Astrocyte of the hippocampus (primary cell): Measurements from ENCODE around the gene ATG9B.

ENCODE experiments used
- DNase-seq: peaks from one replicate; pipeline ENCODE4 v3.0.0; 2011; ENCODE audit warnings: low read depth, low spot score

The ATG9B gene

DNA sequence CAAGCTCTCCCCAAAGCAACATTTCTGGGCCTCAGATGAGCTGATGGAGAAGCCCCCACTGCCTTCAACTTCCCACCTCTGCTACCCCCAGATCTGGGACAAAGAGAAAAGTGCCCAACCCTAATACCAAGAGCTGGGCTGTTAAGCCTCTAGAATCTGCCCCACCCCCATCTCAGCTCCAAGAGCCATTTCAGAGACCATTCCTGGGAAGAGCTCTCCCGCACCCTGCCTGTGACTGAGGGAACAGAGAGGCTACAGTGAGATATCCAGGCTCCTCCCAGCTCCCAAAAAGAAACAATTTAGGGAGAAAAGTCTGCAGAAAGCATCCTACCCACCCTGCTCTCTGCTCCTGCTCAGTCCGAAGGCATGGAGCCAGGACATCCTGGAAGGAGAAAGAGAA lies 43.6 kb downstream of the ATG9B start:
- DNase-seq = no peak

DNA sequence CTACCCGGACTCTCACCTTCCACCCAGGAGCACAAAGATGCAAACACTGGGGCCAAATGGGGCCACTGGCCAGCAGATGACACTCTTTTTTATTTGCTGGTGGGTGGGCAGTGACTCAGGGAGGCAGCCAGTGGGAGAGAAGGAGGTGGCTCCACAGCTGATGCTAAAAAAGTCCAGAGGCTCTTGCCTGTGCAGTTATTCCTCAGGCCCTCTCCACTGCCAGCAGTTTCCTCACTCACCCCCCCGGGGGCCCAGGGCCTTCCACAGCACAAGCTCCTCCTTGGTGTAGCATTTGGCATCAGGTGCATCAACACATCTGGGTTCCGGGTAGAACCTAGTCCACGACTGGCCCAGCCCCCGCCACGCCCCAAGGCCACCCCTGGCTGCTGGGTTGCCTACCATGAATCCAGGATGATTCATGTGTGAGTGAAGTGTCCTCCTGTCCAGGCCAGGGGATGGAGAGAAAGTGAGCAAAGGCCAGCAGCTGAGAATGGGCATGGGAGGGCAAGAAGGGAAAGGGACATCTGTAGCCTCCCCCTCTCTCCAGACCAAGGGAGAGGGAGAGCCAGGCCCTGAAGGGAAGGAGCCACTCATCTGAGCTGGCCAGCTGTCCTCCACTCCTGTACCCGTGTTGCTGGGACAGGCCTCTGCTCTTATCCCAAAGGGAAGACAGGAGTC lies 44.4 kb downstream of the ATG9B start:
- DNase-seq = no peak

DNA sequence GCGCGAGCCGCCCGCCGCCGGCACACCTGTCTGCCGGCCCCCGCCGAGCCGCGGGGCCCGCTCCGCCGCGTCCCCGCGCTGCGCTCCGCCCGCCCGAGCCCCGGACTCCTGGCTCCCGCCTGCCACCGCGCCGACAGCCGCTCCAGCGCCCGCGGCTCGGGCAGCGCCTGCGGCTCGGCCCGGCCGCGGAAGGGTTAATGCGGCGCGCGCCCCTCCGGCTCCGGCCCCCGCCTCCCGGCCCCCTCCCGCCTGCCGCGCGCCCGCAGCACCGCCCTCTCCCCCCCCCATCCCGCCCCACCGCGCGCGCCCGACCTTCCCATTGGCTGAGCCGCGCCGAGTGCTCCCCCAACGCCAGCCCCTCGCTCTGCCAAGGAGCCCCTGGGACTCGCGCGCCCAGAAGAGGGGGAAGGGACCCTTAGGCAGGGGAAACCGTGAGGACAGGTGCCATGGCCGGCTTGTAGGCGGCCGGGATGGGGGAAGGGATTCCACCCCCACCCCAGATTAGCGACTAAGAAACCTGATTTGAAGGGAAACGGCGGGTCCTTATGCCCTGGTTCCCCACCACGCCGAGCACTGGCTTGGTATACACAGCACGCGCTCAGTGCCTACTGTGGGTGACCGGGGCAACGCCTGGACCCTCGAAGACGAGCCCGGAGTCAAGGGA lies 46.0 kb downstream of the ATG9B start, which contains the start of gene KCNH2:
TSS of gene KCNH2 (minus strand) at position 196 of the 664 bp plus-strand sequence. CDS start 408 bp downstream, outside the sequence.
- peak; percentile 44 for DNase-seq

DNA sequence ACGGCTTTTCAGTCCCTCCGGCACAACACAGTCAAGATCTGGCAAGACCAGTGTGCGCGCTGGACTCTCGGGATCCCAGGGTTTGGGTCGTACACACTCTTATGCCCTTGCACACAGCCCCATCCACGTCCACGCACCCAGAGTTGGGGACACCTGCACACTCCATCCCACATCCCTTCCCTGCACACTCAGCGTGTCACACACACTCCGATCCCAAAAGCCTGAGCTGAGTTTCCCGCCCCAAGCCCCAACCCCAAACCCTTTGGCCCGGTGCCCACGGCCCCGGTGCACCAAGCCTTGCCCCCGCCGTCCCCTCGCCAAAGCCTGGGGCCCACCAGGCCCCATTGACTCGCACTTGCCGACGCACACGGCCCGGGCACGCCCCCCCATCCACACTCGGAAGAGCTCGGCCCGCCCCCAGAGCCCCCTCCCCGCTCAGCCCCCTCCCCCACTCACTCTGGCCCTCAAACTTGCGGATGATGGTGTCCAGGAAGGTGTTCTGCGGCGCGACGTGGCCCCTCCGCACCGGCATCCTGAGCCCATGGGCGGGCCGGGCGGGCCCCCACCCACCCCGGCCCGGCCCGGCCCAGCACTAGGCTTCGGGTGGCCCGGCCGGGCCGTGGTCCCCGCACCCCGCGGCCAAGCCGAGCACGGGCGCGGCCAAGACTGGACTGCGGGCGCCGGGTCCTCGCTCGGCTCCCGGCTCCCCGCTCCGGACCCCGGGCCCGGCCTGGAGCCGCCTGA lies 46.7 kb downstream of the ATG9B start:
- no peak for DNase-seq

DNA sequence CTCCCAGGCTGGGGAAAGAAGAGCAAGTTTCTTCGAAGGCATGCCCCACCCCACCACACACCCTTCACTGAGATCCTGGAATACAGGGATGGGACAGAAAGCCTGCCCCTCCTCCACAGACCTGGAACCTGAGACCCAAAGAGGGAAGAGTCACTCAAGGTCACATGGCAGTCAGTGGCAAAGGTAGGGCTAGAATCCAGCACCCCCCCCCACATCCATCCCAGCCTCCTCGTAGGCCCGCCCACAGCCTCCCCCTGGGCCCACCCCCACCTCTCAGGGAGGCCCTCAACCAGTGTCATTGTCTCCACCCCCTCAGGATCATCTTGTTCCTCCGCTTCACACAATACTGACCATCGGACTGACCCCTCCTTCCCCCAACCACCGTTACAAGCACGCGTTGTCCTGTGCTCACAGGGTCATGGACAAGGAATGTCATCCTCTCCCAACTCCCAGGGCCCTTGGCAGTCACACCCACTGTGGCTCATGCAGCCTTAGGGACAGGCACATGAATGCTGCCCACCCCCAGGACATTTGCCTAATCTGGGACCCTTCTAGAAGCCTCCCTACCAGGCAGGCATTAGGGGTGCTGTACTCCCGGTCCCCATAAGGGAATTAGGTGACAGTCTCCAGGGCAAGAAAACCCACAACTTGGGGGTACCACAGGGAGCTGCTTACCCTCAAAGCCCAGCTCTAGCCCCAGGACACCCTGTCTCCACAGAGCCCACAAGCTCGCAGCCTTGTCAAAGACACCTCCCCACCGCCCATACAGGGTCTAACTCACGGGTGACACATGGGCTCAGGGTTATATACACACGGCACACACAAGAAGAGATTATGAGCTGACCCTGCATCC lies 47.5 kb downstream of the ATG9B start:
- DNase-seq = no peak

DNA sequence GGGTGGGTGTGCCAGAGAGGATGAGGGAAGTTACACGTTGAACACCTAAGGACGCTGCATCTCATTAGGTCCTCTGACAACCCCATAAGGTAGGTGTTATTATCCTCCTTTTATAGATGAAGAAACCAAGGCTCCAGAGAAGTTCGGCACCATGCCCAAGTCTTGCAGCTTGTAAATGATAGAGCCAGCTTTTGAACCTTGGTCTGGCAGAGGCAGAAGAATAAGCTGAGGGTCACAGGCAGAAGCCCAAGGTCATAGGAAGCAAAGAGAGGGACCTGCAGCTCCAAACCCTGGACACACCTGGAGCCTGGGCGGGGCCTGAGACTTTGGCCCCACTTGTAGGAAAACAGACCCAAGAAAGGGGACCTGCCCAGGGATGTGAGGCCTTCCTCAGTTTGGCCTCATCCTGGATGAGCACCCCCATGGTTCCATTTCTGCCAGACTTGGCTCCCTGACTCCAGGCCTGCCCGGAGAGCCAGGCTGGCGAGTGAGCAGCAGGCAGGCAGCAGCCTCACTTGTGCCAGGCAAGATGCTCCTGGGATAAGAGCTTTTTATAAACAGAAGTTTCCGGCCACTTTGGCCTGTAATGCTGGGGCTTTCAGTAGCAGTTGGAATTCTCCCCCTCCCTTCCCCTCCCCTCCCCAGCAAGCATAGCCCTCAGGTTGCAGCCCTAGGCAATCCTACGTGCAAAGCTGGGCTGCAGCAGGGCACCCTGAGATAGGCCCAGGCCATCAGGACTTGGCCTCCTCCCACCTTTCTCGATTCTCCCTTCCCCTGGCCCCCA lies 48.6 kb downstream of the ATG9B start:
- DNase-seq = no peak

DNA sequence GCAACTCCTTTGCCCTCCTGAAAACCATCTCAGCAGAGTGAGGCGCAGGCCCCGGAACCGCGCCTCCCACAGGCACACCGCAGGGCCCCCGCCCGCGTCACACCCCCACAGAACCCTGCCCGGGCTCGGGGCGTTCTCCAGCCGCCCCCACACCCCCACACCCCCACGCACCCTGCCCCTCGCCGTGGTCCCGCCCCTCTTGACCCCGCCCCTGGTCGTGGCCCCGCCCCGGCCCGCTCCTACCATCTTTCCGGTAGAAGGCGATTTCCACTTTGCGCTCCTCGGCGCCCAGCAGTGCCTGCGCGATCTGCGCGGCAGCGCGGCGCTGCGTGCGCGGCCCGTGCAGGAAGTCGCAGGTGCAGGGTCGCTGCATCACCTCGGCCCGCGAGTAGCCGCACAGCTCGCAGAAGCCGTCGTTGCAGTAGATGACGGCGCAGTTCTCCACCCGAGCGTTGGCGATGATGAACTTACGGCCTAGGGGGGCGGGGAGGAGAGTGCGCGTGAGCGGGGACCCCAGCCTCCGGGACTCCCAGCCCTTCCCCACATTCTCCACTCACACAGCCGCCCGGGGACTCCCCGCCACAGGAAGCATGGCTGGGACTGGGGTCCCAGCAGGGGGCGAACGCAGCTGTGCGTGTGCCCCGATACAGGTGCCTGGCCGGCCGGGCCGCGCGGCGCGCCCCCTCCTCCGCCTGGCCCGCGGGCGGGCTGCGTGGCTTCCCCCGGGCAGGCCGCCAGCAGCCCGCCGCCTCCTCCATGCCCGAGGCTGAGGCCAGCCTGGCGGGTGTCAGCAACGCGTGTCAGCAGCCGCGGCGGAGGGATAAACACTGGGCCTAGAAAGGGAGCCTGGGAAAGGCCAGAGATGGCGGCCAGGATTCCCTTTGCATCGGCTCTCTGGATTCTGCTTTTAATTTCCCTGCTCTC lies 49.6 kb downstream of the ATG9B start:
- peak; percentile 43 for DNase-seq

DNA sequence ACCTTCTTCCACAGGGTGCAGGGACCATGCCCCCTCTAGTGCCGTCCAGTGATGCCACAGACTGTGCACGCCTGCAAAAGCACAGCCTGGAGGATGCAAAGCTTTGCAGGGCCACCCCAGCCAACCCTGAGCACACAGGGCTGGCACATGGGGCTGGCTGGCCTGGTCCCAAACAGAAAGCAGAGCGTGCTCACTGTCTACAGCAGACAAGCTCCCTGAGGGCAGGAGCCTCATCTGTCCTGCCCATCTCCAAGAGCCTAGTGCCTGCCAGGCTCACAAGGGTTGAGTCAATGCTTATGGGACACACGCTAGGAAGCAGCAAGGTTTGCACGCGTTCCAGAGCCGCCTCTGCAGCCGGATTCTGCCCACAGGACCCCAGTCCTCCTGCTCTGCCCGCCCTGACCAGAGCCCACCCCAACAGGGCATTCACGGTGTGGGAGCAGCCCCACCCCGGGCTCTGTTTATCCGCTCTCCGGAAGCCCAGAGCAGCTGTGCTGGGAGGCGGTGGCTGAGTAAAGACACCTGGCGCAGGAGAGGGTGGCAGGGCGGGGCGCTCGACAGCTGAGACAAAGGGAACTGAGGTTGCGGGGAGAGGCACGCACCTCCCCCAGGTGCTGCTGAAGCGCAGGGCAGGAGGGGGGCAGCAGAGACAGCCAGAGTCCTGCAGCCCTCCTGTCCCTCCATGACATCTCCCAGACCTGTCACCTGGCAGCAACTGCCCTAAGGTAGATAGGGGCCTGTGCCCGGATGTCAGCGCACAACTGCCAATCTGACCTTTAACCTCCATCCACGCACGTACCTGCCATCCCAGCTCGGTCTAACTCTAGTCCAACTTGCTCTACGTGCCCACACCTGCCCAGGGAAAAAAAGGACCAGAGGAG lies 50.5 kb downstream of the ATG9B start:
- DNase-seq = no peak

DNA sequence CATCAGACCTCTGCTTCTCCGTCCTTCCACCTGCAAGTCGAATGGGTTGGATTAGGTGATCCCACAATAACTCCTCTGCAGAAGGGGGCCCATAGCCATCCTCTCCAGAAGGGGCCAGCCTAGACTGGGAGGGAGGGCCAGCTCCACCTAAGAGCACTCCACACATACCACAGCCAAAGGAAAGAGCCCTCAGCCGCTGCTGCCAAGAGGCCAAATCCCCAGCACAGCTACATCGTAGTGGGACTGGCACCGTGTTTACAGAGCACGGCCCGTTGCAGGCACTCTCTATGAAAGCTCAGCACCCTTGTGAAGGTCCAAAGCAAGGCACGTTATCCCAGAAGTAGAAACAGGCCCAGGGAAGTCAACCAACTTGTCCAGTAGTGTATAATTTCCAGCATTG lies 51.6 kb downstream of the ATG9B start:
- DNase-seq = no peak

DNA sequence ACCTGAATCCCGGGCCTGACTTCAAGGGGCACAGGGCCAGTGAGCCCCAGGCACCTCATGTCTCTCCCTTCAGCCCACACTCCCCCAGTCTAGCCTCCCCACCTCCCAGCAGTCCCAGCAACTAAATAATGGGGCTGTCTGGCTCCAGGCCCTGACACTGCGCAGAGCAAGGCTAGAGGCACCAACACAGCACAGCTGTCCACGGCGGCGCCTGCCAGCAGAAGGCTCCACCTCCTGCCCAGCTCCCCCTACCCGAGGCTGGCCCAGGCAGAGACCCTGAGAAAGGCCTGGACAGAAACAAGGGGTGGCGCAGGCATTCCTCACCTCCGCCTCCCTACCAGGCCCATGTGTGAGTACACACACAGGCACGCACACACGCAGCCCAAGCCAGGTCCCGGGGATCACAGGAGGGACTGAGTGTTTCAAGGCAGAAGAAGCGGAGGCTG lies 52.2 kb downstream of the ATG9B start:
- no peak for DNase-seq

DNA sequence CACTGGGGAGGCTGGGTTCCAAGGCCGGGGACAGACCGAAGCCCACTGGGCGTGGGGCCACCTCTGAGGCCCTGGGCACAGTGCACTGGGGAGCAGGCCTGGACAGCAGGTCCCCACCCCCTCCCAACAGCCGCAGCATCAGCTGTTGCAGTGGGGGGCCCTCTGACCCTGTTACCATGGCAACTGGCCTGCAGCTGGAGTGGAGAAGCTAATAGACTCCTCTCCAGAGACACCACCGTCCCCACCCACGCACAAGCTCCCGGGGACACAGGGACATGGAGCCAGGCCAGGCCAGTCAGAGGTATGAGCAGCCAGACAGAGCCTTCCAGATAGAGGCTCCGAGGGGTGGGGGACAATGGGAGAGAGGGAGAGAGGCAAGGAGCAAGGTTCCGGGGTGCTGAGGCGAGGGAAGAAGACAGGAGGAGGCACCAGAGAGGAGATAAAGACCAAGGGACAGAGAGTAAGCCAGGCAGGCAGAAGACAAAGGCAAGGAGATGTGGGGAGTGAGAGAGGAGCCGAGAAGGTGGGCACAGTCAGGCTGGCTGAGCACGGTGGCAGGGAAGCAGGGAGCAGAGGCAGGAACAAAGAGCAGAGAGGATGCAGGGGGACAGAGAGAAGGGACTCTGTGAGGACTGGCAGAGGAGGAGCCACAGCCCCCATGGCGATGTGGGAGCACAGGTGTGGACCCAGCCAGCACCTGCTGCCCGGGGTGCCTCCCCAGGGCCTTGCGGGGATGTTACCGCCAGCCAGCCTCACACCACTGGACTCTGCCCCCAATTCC lies 52.9 kb downstream of the ATG9B start:
- DNase-seq = no peak

DNA sequence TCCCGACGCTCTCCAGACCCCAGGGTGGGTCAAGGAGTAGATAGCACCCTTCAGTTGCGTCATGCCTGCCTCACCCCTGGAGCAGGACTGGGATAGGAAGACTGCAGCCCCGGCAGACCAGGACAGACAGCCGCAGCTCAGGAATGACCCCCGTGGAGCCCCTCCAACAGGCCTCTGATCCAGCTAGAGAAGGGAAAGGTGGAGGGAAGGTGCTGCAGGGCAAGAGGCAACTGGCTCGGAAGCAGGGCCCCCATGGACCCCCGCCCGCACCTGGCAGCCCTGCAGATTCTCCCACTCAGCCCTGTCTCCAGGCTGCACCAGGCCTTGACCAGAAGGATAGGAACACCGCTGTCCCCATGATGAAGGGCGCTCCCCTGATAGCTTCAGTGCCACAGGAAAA lies 53.9 kb downstream of the ATG9B start:
- DNase-seq = no peak

DNA sequence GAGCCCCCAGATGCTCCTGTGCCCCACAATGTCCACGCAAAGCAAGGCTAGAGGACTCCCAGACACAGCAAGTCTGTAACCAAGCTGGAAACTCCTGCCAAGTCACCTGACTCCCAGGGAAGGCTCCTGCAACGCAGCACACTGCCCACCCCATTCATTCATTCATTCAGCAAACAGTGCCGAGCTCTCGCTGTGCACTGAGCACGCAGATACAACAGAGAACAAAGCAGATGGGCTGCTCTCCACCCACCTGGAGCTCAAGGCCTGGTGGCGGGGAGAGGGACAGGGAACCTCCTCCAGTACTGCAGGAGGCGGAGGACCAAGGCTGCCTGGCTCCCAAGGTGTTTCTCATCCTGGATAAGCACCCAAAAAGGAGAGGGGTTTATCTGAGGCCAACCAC lies 54.8 kb downstream of the ATG9B start:
- DNase-seq = no peak

DNA sequence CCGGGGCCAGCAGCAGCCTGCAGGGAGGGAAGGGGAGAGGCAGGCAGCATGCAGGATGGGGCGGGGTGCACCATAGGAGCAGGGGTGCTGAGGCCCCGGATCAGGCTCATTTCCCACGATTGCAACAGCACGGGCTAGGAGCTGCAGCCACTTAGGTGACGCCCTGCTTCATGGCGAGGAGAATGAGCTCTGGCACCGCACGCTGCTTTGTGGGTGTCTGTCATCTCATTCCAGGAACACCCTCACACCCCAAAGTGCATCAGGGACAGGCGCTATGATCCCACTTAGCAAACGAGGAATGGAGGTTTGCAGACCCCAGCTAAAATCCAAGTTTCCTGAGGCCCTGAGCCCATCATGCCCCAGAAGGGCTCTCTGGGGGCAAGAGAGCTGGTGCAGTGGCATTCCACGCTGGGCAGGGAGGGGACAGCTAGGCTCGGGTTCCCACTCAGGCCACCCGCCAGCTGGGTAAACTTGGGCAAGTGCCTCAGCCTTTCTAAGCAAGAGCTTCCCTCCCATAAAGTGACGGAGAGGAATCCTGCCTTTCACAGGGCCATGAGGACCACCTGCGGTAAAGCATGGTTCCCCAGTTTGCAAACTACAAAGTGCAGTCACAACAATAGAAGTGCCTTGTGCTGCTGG lies 55.4 kb downstream of the ATG9B start:
- no peak for DNase-seq

DNA sequence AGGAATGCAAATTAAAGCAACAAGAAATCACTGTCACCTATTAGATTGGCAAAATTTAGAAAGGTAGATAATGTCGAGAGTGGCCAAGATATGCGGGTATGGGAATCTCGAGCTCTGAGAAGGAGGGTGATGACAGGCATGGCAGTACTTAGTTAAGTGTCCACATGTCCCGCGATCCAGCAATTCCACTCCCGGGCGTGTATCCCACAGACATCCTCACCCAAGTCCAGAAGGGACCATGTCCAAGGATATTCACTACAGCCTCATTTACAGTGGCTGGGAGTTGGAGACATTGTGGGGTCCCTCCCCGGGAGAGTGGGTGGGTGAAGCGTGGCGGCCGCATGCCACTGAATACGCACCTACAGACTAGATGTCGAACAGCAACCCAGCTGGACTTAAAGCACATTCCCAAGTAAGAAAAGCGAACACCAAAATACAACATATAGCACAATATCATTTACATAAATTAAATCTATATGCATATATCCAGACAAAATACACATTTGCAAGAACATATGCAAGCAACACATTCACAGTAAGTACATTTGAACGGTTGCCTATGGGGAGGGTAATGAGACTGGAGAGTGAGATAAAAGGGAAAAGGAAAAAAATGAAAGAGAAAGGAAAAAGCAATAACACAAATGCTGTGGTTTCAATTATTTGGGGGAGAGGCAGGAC lies 56.1 kb downstream of the ATG9B start:
- no peak for DNase-seq

DNA sequence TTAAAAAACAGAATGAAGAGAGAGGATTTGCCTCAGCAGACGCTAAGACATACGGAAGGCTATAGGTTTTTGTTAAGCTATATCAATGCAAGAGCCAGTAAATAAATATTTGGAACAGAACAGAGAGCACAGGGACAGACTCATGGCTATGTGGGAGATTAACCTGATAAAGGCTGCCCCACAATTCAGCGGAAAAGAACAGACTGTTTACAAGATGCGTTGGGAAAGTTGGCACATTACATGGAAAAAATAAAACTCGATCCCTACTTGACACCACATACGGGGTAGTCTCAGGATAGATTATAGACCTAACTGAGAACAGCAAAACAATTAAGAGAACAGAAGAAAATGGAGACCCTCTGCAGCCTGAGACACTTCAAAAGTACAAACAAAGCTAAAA lies 56.9 kb downstream of the ATG9B start:
- DNase-seq = no peak

DNA sequence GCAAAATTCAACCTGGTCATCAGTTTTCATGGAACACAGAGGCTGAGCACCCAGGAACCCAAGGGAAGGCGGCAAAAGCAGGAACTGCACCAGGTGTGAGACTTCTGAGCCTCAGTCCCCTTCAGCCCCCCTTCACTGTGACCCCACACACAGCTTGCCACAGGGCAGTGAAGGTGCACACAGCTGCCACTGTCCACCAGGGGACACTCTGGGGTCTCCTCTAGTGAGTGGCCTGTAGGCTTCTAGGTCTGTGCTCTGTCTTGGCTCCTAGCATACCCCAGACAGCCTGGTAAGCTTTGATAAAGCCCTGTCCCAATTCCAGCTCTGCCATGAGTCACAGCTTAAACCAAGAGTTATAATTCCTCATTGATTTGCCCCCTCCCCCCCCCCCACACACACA lies 58.3 kb downstream of the ATG9B start:
- no peak for DNase-seq
